KMS-11 (cell line): ENCODE measurements around the gene MST1R.

Source experiments
- H2AFZ ChIP-seq: fragments of 200-600 bp; sonication (generic); 2 replicates; pipeline ENCODE4 v1.6.1; 2016; ENCODE audit warnings: antibody characterized with exemption, mixed run types, low read depth
- H3K27ac ChIP-seq: fragments of 200-600 bp; sonication (generic); 2 replicates; pipeline ENCODE4 v1.6.1; 2016; ENCODE audit warnings: mild to moderate bottlenecking, mixed run types
- H3K27me3 ChIP-seq: fragments of 200-600 bp; sonication (generic); 2 replicates; pipeline ENCODE4 v1.6.1; 2017; ENCODE audit warnings: mild to moderate bottlenecking, low read depth, mixed run types, moderate library complexity; ENCODE audit not compliant: insufficient read depth
- H3K36me3 ChIP-seq: fragments of 200-600 bp; sonication (generic); 2 replicates; pipeline ENCODE4 v1.6.1; 2017; ENCODE audit warnings: mild to moderate bottlenecking, mixed run types; ENCODE audit not compliant: insufficient read depth
- H3K4me1 ChIP-seq: fragments of 200-600 bp; sonication (generic); 2 replicates; pipeline ENCODE4 v1.6.1; 2016; ENCODE audit warnings: mild to moderate bottlenecking, low read depth, mixed run types; ENCODE audit not compliant: poor library complexity, severe bottlenecking
- H3K4me2 ChIP-seq: fragments of 200-600 bp; sonication (generic); 2 replicates; pipeline ENCODE4 v1.7.0; 2016; ENCODE audit warnings: mild to moderate bottlenecking, mixed run types
- H3K4me3 ChIP-seq: fragments of 200-600 bp; sonication (generic); IDR thresholded peaks from 2 replicates; pipeline ENCODE4 v1.6.1; 2017; ENCODE audit warnings: low read depth, low read length, mixed read lengths; ENCODE audit not compliant: insufficient read depth
- H3K79me2 ChIP-seq: fragments of 200-600 bp; sonication (generic); 2 replicates; pipeline ENCODE4 v1.6.1; 2016; ENCODE audit warnings: low read depth, mixed run types; ENCODE audit not compliant: insufficient read depth
- H3K9ac ChIP-seq: fragments of 200-600 bp; sonication (generic); 2 replicates; pipeline ENCODE4 v1.6.1; 2016; ENCODE audit warnings: mild to moderate bottlenecking, mixed run types
- H4K20me1 ChIP-seq: fragments of 200-600 bp; sonication (generic); 2 replicates; pipeline ENCODE4 v1.6.1; 2016; ENCODE audit warnings: mild to moderate bottlenecking, mixed run types; ENCODE audit not compliant: insufficient read depth
- TF ChIP-seq, protein P1 (sequence below): fragments of 200-600 bp; sonication (generic); conservative IDR thresholded peaks from 2 replicates; pipeline ENCODE4 v1.6.1; 2017; ENCODE audit warnings: low read depth, mild to moderate bottlenecking, antibody characterized with exemption, low read length, moderate library complexity, mixed read lengths

MST1R gene

DNA sequence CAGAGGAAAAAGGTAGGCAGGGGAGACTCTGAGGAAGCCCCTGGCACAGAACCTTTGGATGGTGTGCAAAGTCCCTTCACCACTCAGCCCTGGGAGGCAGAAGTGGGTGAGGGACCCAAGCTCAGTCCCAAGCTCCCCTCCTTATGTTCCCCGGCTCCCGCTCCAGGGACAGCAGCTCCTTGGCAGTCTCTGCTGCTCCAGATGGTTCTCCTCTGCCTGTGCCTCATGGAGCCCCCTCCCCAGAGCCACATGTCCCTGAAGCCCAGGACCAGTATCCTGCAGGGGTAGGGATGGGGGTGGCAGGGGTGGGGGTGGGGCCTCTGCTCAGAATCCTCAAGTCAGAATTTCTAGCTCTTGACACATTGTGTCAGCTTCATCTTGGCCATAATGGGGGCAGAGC, 26.0 kb downstream of the MST1R start:
- no peak overlapping the region for H3K4me2 ChIP-seq

DNA sequence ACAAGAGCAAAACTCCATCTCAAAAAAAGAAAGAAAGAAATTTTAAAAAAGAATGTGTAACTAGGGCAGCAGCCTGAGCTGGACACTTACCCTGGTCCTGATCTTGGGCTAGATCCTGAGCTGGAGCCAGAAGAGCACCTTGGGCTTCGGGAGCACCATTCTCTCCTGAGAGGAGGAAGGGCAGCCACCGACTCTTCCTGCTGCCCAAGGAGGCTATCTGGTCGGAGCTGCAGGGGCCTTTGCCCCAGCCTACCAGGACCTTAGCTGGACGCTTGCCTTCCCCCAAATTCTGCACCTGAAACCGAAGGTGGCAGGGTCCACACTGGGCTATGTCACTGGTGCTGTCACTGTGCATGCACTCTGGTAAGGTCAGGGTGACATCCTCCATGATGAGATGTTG, 27.1 kb downstream of the MST1R start:
- Histone ChIP-seq H3K79me2 (no peaks in the 10 kb centered on the region), H3K36me3 (no peaks in the 10 kb centered on the region), H3K4me2 (no peak overlapping the region), H4K20me1 (no peaks in the 10 kb centered on the region), H3K27ac (no peak overlapping the region), H3K4me1 (no peaks in the 10 kb centered on the region), H3K9ac (no peak overlapping the region), H3K4me3 (no peak overlapping the region), H3K27me3 (no peaks in the 10 kb centered on the region), H2AFZ (no peak overlapping the region)
- TF ChIP-seq, protein P1, sequence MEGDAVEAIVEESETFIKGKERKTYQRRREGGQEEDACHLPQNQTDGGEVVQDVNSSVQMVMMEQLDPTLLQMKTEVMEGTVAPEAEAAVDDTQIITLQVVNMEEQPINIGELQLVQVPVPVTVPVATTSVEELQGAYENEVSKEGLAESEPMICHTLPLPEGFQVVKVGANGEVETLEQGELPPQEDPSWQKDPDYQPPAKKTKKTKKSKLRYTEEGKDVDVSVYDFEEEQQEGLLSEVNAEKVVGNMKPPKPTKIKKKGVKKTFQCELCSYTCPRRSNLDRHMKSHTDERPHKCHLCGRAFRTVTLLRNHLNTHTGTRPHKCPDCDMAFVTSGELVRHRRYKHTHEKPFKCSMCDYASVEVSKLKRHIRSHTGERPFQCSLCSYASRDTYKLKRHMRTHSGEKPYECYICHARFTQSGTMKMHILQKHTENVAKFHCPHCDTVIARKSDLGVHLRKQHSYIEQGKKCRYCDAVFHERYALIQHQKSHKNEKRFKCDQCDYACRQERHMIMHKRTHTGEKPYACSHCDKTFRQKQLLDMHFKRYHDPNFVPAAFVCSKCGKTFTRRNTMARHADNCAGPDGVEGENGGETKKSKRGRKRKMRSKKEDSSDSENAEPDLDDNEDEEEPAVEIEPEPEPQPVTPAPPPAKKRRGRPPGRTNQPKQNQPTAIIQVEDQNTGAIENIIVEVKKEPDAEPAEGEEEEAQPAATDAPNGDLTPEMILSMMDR, result no peak

More for the DNA sequence above, 26.0 kb downstream of the MST1R start:
- TF ChIP-seq, protein P1, result no peak
- Histone ChIP-seq H4K20me1 (no peaks in the 10 kb centered on the region), H3K4me3 (no peak overlapping the region), H3K4me1 (no peaks in the 10 kb centered on the region), H3K79me2 (no peaks in the 10 kb centered on the region), H3K36me3 (no peaks in the 10 kb centered on the region), H3K27me3 (no peaks in the 10 kb centered on the region), H3K27ac (no peak overlapping the region), H3K9ac (no peak overlapping the region), H2AFZ (no peak overlapping the region)

DNA sequence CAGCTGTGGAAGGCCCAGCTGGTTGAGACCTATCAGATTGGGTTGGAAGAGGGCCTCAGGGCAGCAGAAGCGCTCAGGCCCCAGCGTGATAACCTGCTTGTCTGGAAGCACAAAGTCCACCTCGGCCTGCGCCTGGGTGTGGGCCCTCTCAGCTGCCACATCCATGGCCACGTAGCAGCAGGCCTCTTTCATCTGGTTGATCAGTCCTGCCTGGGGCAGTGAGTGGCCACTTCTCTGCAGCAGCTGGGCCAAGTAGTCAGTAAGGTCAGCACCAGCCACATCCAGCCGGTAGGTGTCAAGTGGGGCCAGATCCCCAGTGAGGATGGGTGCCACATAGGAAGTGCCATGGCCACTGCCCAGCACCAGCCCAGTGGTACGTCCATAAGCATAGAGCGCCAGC, 30.1 kb downstream of the MST1R start:
- TF ChIP-seq, protein P1, result no peak
- H4K20me1 ChIP-seq, result no peaks in the 10 kb centered on the region
- H3K4me3 ChIP-seq, result no peak overlapping the region

DNA sequence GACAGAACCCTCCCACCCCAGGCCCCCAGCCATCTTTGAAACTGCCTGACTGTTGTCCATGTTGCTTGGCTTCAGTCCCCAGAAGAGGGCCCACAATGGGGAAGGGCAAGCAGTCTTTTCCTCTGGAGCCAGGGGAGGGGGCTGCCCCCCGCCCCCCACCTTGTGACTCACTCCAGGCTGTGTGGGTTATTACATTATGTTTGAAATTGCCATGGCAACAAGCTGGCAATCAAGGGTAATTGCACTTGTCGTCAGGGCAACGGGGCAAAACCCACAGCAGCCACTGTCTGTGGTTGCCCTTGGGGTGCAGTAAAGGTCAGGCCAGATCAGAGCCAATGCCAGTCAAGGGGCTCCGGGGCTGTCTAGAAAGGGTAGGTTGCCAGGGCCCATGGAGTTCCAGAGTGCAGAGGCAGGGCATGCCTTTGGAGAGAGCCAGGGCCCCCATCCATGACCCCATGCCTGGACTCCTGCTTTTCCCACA, 30.8 kb downstream of the MST1R start:
- no peak overlapping the region for H3K4me2 ChIP-seq
- H3K27me3 ChIP-seq, result no peaks in the 10 kb centered on the region; the same call in 1 of the 2 replicates
- no peak overlapping the region for H3K4me3 ChIP-seq
- no peak overlapping the region for H3K9ac ChIP-seq
- H3K79me2 ChIP-seq, result no peaks in the 10 kb centered on the region
- no peak overlapping the region for H2AFZ ChIP-seq
- no peaks in the 10 kb centered on the region for H3K4me1 ChIP-seq
- no peak overlapping the region for H3K27ac ChIP-seq
- no peaks in the 10 kb centered on the region for H4K20me1 ChIP-seq
- H3K36me3 ChIP-seq, result no peaks in the 10 kb centered on the region
- TF ChIP-seq, protein P1, result no peak

More for the DNA sequence above, 30.1 kb downstream of the MST1R start:
- Histone ChIP-seq H3K4me2 (no peak overlapping the region), H3K27ac (no peak overlapping the region), H3K79me2 (no peaks in the 10 kb centered on the region), H3K4me1 (no peaks in the 10 kb centered on the region), H3K36me3 (no peaks in the 10 kb centered on the region), H3K9ac (no peak overlapping the region), H3K27me3 (no peaks in the 10 kb centered on the region; the same call in 1 of the 2 replicates), H2AFZ (no peak overlapping the region)
